Breast epithelium (tissue), 4 donors: ENCODE measurements around the gene OSBPL3. TPM values are rescaled to one million over a fixed set of nuclear protein-coding genes. Genes with fewer than 3 reads are reported as not detected.

Experiments used
- DNase-seq, 2 donors: peaks; one replicate each; pipeline ENCODE4 v3.0.0-alpha.2; 2019; ENCODE audit warnings: low spot score in 2 of 2
- H3K27ac ChIP-seq, 2 donors: fragments of 200-600 bp; sonication (generic) in 1 of 2; one replicate each; pipeline ENCODE4 v1.5.1; 2016 to 2019; ENCODE audit warnings: mild to moderate bottlenecking in 1 of 2
- H3K27me3 ChIP-seq, 2 donors: fragments of 200-600 bp; sonication (generic) in 1 of 2; one replicate each; pipeline versions ENCODE4 v1.5.1 to v1.6.0; 2017 to 2019; ENCODE audit warnings: control low read depth in 1 of 2, mild to moderate bottlenecking in 1 of 2
- H3K36me3 ChIP-seq: fragments of 200-600 bp; one replicate; pipeline ENCODE4 v1.5.1; 2019
- H3K4me1 ChIP-seq, 2 donors: fragments of 200-600 bp; sonication (generic); one replicate each; pipeline ENCODE4 v1.5.1; 2016 to 2019; ENCODE audit warnings: control low read depth in 1 of 2
- H3K4me3 ChIP-seq, 3 donors: fragments of 200-600 bp; sonication (generic); 1 replicate in 2 of 3; 2 replicates in 1 of 3; pipeline ENCODE4 v1.5.1; 2016 to 2019; ENCODE audit warnings: mild to moderate bottlenecking in 3 of 3, moderate library complexity in 2 of 3
- H3K9me3 ChIP-seq, 2 donors: fragments of 200-600 bp; sonication (generic) in 1 of 2; one replicate each; pipeline ENCODE4 v1.5.1; 2016 to 2019; ENCODE audit warnings: control low read depth in 1 of 2
- CTCF ChIP-seq, 3 donors: fragments of 450-650 bp; IDR thresholded peaks; one replicate each; pipeline ENCODE4 v1.5.1; 2016 to 2017; ENCODE audit warnings: antibody characterized with exemption in 3 of 3, mild to moderate bottlenecking in 3 of 3, moderate library complexity in 3 of 3
- POLR2A ChIP-seq: fragments of 450-650 bp; IDR thresholded peaks from one replicate; pipeline ENCODE4 v1.6.1; 2016; ENCODE audit warnings: antibody characterized with exemption, mild to moderate bottlenecking, moderate library complexity
- POLR2AphosphoS5 ChIP-seq, 3 donors: sonication (generic); formaldehyde crosslinking; IDR thresholded peaks; one replicate each; pipeline ENCODE4 v1.6.1; 2017; ENCODE audit warnings: antibody characterized with exemption in 3 of 3
- intact Hi-C: fragments of 100-400 bp; cut with DNase I; formaldehyde crosslinking; loops from one replicate; pipeline ENCODE4 v1.15.1; 2023; ENCODE audit warnings: low total_unique reads
- total RNA-seq, 3 donors: library from RNA; depleted of rRNA; stranded (reverse); fragments of >200 nt; gene quantifications; one replicate each; pipeline ENCODE4 v1.1.0, GENCODE V29; 2016

OSBPL3 gene
- total RNA-seq, 3 donors from 2014 or later = 6.4 to 20.5 (median 8.5) TPM

- Histone ChIP-seq H3K27ac (no peak overlapping the region), H3K4me3 (no peak overlapping the region), H3K4me1 (no peaks in the 10 kb centered on the region), H3K27me3 (no peaks in the 10 kb centered on the region), H3K9me3 (no peaks in the 10 kb centered on the region), H3K36me3 (no peaks in the 10 kb centered on the region)
- DNase-seq = no peak
- TF ChIP-seq POLR2A (no peak), CTCF (IDR thresholded peaks at IDR 0.05) (no peak), POLR2AphosphoS5 (IDR thresholded peaks at IDR 0.05) (no peak)
- intact Hi-C loops = no loop called here
Measured at GRCh38 chr7:24877790-24878311, 102.1 kb downstream of the OSBPL3 start.

DNA sequence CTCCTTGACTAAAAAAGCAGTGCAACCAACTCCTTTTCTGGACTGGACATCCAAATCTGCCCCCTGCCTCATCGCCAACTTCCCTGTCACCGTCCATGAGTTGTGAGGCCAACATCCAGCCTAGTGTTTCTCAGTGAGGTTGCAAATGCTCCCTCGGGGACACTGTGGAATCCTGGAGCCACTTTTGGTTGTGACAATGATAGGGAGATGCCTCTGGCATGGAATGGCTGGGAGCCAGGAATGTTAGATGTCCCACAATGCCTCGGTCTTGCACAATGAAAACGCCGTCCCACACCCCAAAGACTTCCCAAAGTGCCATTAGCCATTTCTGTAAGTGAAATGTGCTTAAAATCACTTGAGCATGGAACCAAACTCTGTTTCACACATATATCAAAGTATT, 105.2 kb downstream of the OSBPL3 start:
- no peaks in the 10 kb centered on the region for H3K36me3 ChIP-seq
- no peaks in the 10 kb centered on the region for H3K9me3 ChIP-seq
- intact Hi-C loops = no loop called here
- no peak overlapping the region for H3K4me3 ChIP-seq
- no peak for DNase-seq
- H3K27ac ChIP-seq = no peak overlapping the region
- H3K27me3 ChIP-seq = no peaks in the 10 kb centered on the region
- no peaks in the 10 kb centered on the region for H3K4me1 ChIP-seq
- TF ChIP-seq CTCF (IDR thresholded peaks at IDR 0.05) (no peak), POLR2A (no peak), POLR2AphosphoS5 (IDR thresholded peaks at IDR 0.05) (no peak)

- intact Hi-C loops = no loop called here
- Histone ChIP-seq H3K27ac (no peak overlapping the region), H3K4me3 (no peak overlapping the region), H3K36me3 (no peaks in the 10 kb centered on the region), H3K27me3 (no peaks in the 10 kb centered on the region), H3K4me1 (no peaks in the 10 kb centered on the region), H3K9me3 (no peaks in the 10 kb centered on the region)
- TF ChIP-seq POLR2A = no peak
- TF ChIP-seq CTCF (IDR thresholded peaks at IDR 0.05) = no peak
- no peak for TF ChIP-seq POLR2AphosphoS5 (IDR thresholded peaks at IDR 0.05)
- DNase-seq = no peak
Measured at GRCh38 chr7:24873944-24874343, 106.0 kb downstream of the OSBPL3 start.

- intact Hi-C loops = no loop called here
- no peaks in the 10 kb centered on the region for H3K36me3 ChIP-seq
- no peak overlapping the region for H3K4me3 ChIP-seq
- no peaks in the 10 kb centered on the region for H3K27me3 ChIP-seq
- TF ChIP-seq CTCF (IDR thresholded peaks at IDR 0.05) (no peak), POLR2A (no peak), POLR2AphosphoS5 (IDR thresholded peaks at IDR 0.05) (no peak)
- H3K4me1 ChIP-seq = no peaks in the 10 kb centered on the region
- H3K27ac ChIP-seq = no peak overlapping the region
- H3K9me3 ChIP-seq = no peaks in the 10 kb centered on the region
- DNase-seq = no peak
Measured at GRCh38 chr7:24871770-24872169, 108.2 kb downstream of the OSBPL3 start.

DNA sequence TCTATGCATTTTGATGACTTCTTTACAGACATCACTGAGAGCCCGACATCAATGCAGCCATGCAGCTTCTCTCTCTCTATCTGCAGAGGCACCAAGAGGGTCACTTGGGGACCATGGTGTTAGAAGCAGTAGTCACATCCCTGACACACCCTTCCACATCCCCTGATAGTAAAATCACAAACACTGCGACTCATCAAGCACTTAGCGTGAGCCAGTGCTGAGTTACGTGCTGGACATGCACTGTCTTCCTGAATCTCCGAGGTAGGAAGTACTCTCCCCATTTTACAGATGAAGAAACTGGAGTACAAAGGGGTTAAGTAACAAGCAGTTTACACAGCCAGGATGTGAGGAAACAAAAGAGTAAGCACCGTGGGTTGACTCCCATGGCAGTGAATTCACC, 109.2 kb downstream of the OSBPL3 start:
- H3K9me3 ChIP-seq = no peaks in the 10 kb centered on the region
- intact Hi-C loops = no loop called here
- H3K27me3 ChIP-seq = no peaks in the 10 kb centered on the region
- no peak overlapping the region for H3K4me3 ChIP-seq
- no peaks in the 10 kb centered on the region for H3K4me1 ChIP-seq
- H3K36me3 ChIP-seq = no peaks in the 10 kb centered on the region
- TF ChIP-seq POLR2A (no peak), CTCF (IDR thresholded peaks at IDR 0.05) (no peak), POLR2AphosphoS5 (IDR thresholded peaks at IDR 0.05) (no peak)
- no peak for DNase-seq
- H3K27ac ChIP-seq = no peak overlapping the region
